Aorta (tissue), 5 donors: ENCODE measurements around the gene GBE1. TPM values are rescaled to one million over a fixed set of nuclear protein-coding genes. Genes with fewer than 3 reads are reported as not detected.

ENCODE experiments used
- ATAC-seq: fragments of 200-7000 bp; cut with Tn5 transposase; one replicate; pipeline ENCODE4 v1.9.1; 2022; ENCODE audit warnings: moderate library complexity; ENCODE audit not compliant: low FRiP score
- DNase-seq, 2 donors: peaks; one replicate each; pipeline ENCODE4 v3.0.0-alpha.2; 2020
- H3K27ac ChIP-seq, 2 donors: one replicate each; pipeline ENCODE4 v1.5.1; 2013; ENCODE audit warnings: low read length in 2 of 2, mild to moderate bottlenecking in 2 of 2, moderate library complexity in 2 of 2, control low read depth in 1 of 2, inconsistent platforms in 1 of 2, low read depth in 1 of 2
- H3K27me3 ChIP-seq, 2 donors: one replicate each; pipeline ENCODE4 v1.6.1; 2013; ENCODE audit warnings: control low read depth in 1 of 2, low read length in 1 of 2, mild to moderate bottlenecking in 1 of 2, moderate library complexity in 1 of 2; ENCODE audit not compliant: insufficient read depth in 2 of 2, control insufficient read depth in 1 of 2
- H3K36me3 ChIP-seq, 2 donors: one replicate each; pipeline ENCODE4 v1.6.1; 2013; ENCODE audit warnings: control low read depth in 1 of 2, low read length in 1 of 2, mild to moderate bottlenecking in 1 of 2; ENCODE audit not compliant: insufficient read depth in 2 of 2, control insufficient read depth in 1 of 2
- H3K4me1 ChIP-seq, 2 donors: one replicate each; pipeline ENCODE4 v1.6.1; 2013; ENCODE audit warnings: low read length in 2 of 2, control low read depth in 1 of 2, mild to moderate bottlenecking in 1 of 2, moderate library complexity in 1 of 2; ENCODE audit not compliant: insufficient read depth in 2 of 2, control insufficient read depth in 1 of 2
- H3K4me3 ChIP-seq, 2 donors: one replicate each; pipeline ENCODE4 v1.5.1; 2013; ENCODE audit warnings: low read length in 2 of 2, control low read depth in 1 of 2, mild to moderate bottlenecking in 1 of 2
- H3K9me3 ChIP-seq: one replicate; pipeline ENCODE4 v1.6.1; 2013; ENCODE audit warnings: mild to moderate bottlenecking, low read length; ENCODE audit not compliant: control insufficient read depth
- WGBS, 2 donors: extraction: QIAGEN DNeasy Blood & Tissue Kit; methylation state at CpG; one replicate each; pipeline ENCODE4 v1.1.7; 2013; 5-methylcytosine and 5-hydroxymethylcytosine counted together
- intact Hi-C, 2 donors: fragments of 100-400 bp; cut with DNase I; formaldehyde crosslinking; loops; one replicate each; pipeline versions ENCODE4 v1.14.2 to v1.15.0; 2022
- polyA plus RNA-seq, 2 donors: library from polyadenylated mRNA; stranded (reverse); fragments of 200-250 nt; gene quantifications; one replicate each; pipeline ENCODE4 v1.2.3, GENCODE V29; 2013
- total RNA-seq, 2 donors: library from RNA; stranded (reverse); fragmentation: NEBNext Ultra II Directional; extraction: Animal tissue kit (Norgen Biotek cat#: 25700); gene quantifications; one replicate each; pipeline ENCODE4 v1.2.1, GENCODE V29; 2021
- donor health status: healthy with polysubstance abuse.
- donor health status: Bipolar disorder and iron deficiency.
- donor health status: DM: no; HTN: no; CAD: no.
- donor health status: DM: no; HTN: no; CAD: no.
- donor health status: DM: yes; HTN: yes; CAD: no.

Gene GBE1
- total and polyA plus RNA-seq, 4 donors: 29.3 to 103 (median 58.0) TPM

DNA sequence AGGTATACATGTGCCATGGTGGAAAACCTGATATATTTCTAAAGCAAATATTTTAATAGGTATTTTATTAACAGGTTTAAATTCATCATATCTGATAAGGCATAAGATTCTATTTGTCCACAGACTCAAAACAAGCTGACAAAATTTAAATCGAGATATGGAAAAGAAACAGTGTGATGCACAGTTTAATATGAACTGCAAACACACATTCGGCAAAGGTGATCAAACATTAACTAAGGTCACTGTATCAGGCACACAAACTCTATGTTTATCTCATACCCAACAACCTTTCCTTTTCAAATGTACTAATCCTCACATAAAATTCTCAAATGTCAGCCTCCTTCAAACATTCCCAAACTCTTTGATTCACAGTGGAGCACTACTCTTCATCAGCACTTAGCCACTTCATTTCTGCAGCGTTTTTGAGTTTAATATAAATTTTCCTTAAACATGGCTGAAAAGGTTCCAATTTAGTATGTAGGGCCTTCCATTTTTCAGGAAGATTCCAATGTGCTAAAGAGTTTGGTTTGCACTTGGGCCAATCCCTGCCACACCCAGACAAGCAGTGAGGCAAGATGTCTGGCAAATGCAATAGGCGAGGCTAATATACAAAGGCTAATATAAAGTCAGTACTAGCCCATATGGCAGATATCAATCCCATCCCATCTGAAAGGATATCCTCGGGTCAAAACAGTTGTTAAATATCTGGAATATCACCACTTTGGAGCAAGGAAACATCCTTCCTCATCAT, 84.6 kb downstream of the GBE1 start:
- DNase-seq (no peak), ATAC-seq (no peak)
- H3K36me3 ChIP-seq: peaks cover 0 to 1% of the 10 kb centered on the region in 2 donors
- H3K9me3 ChIP-seq: no peaks in the 10 kb centered on the region
- intact Hi-C loops: no loop called here
- no peaks in the 10 kb centered on the region for H3K27me3 ChIP-seq
- no peak overlapping the region for H3K4me3 ChIP-seq
- H3K27ac ChIP-seq: no peak overlapping the region
- 92 to 96% methylated on average over 5 of the region's 5 CpGs for WGBS, 2 donors
- no peaks in the 10 kb centered on the region for H3K4me1 ChIP-seq

DNA sequence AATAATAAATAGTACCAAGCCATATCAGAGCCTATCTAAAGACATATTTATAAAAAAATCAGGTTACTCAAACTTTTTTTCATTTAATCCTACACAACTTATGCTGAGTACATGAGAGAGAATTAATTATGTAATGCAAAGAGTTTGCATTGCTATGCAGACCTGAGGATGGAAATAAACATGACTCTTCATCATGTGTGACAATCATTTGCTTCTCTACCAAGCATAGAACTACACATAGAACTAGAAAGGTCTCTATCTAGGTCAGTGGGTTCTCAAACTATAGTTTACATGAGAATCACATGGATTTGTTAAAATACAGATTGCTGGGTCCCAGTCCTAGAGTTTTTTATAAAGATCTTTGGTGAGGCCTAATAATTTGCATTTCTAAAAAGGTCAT, 86.8 kb downstream of the GBE1 start:
- Histone ChIP-seq H3K27me3 (no peaks in the 10 kb centered on the region), H3K4me3 (no peak overlapping the region), H3K27ac (no peak overlapping the region), H3K9me3 (no peaks in the 10 kb centered on the region), H3K4me1 (no peaks in the 10 kb centered on the region), H3K36me3 (no peaks in the 10 kb centered on the region)
- intact Hi-C loops: no loop called here
- DNase-seq (no peak), ATAC-seq (no peak)

DNA sequence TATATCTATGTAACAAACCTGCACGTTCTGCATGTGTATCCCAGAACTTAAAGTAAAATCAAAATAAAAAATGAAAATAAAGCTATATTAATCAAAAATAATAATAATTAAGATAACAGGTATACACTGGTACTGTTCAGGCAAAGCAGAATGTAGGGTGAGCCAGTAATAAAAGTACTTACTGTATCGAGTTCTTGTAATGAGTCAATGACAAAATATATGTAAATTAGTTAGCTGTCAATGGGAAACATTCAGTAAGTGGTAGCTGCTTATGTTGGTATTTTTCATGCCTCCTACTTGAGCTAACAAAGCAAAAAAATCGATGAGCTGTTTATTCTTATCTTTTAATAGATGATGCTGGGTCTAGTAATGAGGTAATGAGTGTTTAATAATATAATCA, 93.2 kb downstream of the GBE1 start:
- Histone ChIP-seq H3K36me3 (no peaks in the 10 kb centered on the region), H3K9me3 (no peaks in the 10 kb centered on the region), H3K4me3 (no peak overlapping the region), H3K27ac (no peak overlapping the region), H3K27me3 (no peaks in the 10 kb centered on the region), H3K4me1 (no peaks in the 10 kb centered on the region)
- DNase-seq: no peak
- intact Hi-C loops: loop anchor here (5.0 to 10.0 kb wide), 3 partner anchors 97 to 467 kb away; partner anchors contain the start of gene GBE1 (in 1 of the 2)
- ATAC-seq: no peak
- 92% methylated on average over 3 of the region's 3 CpGs for WGBS, 2 donors

DNA sequence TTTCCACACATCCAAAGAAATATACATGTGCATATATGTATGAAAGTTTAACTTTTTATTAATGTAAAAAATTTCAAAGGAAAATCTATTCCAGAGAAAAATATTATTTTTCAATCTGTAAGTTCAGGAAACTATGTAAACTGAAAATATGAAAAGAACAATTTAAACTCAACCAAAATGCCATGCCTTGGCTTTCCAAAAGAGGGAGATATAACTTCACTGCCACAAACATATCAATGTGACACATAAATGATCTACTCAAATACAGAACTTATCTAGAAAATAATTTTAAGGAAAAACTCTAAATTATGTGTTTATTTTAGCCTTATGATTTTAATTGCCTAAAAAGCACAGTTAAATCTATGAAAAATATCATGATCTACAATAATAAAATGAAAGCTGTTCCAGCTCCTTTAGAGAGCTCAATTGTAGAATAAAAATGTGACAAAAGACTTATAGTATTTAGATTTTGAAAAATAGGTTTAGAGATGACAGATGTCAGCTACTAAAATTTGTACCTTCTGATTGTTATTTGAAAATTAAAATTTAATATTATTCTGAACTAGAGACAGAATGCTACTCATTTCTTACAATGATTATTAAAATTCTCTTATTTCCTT, 94.8 kb downstream of the GBE1 start:
- Histone ChIP-seq H3K4me1 (no peaks in the 10 kb centered on the region), H3K27ac (no peak overlapping the region), H3K4me3 (no peak overlapping the region), H3K36me3 (no peaks in the 10 kb centered on the region), H3K9me3 (no peaks in the 10 kb centered on the region), H3K27me3 (no peaks in the 10 kb centered on the region)
- ATAC-seq (no peak), DNase-seq (no peak)
- intact Hi-C loops: loop anchor here (5.0 to 10.0 kb wide), 3 partner anchors 98 to 468 kb away; partner anchors contain the start of gene GBE1 (in 1 of the 2)

DNA sequence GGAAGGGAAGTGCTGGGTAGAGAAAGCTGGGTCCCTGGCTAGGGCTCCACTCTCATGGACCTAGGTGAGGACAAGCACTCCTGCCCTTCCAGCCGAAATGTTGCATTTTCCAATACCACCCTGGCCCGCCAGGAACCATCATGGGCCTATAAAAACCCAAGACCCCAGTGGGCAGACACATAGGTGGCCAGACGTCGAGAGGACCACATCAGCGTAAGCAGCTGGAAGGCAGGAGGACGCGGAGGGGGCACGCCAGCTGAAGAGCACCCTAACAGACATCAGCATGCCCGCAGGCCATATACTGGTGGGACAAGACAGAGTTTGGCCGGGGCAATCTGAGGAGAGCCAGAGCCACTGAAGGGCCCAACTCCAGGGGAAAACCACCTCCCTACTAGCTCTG, 98.3 kb downstream of the GBE1 start:
- Histone ChIP-seq H3K4me1 (peaks cover 2 to 3% of the 10 kb centered on the region in 2 donors), H3K36me3 (no peaks in the 10 kb centered on the region), H3K27me3 (no peaks in the 10 kb centered on the region), H3K4me3 (no peak overlapping the region), H3K9me3 (no peaks in the 10 kb centered on the region), H3K27ac (no peak overlapping the region)
- ATAC-seq (no peak), DNase-seq (no peak)
- intact Hi-C loops: loop anchor here (10.0 kb wide), 2 partner anchors 102 to 472 kb away; partner anchors contain the start of gene GBE1 (in 1 of the 2)
- WGBS, 2 donors: 97 to 98% methylated on average over 10 of the region's 10 CpGs

DNA sequence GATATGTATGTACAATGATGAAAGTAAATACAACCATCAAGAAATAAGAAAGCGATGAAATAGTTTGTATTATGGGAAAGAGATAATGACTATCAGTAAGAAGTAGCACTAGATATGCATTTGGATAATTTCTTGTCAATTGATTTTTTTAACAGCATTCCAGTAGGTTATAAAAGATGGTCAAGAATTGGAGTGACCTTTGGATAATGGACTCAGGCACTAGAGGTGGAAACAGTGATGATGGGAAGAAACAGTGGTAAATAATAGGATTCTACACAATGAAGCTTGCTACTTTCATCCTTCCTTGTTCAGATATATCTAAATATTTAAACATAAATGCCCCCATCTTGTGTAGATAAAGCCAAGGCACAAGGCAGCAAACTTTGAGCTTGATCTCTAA, 101.4 kb downstream of the GBE1 start:
- intact Hi-C loops: loop anchor here (10.0 kb wide), 2 partner anchors 105 to 475 kb away; partner anchors contain the start of gene GBE1 (in 1 of the 2)
- no peak for ATAC-seq
- WGBS, 2 donors: 98 to 100% methylated on average over 1 of the region's 1 CpG
- Histone ChIP-seq H3K27ac (no peak overlapping the region), H3K27me3 (no peaks in the 10 kb centered on the region), H3K9me3 (no peaks in the 10 kb centered on the region), H3K36me3 (no peaks in the 10 kb centered on the region), H3K4me1 (peaks cover 2 to 3% of the 10 kb centered on the region in 2 donors), H3K4me3 (no peak overlapping the region)
- DNase-seq: no peak

DNA sequence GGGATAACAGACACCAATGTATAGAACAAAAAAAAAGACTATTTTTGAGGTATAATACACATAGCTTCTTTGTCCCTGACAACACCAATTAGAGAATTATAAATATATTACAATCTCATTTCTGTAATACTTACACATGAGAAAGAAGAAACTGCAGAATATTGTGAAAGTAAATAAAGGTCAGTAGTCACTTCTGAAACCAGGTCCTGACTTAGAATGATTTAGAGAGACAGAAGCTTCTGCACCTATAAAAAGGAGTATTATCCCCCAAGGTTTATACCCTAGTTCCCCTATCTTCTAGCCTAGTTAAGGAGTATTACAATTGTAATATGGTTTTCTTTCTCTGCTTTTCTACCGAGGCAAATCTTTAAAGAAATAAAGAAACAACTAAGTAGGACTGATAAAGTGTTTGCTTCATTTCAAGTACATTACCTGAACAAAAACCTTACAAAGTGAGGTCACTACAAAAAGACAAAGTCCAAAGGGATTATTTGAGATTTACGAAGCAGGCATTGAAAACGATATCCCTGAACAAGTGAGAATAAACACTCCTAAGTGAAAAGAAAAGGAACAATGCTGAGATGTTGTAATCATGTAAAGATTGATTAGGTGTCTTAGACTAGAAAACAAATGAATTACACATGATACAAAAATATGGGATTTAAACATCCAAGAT, 103.0 kb downstream of the GBE1 start:
- intact Hi-C loops: no loop called here
- H3K4me3 ChIP-seq: no peak overlapping the region
- WGBS, 2 donors: 69 to 81% methylated on average over 3 of the region's 3 CpGs
- no peaks in the 10 kb centered on the region for H3K36me3 ChIP-seq
- no peaks in the 10 kb centered on the region for H3K27me3 ChIP-seq
- H3K27ac ChIP-seq: no peak overlapping the region
- peaks cover 2 to 3% of the 10 kb centered on the region in 2 donors for H3K4me1 ChIP-seq
- no peaks in the 10 kb centered on the region for H3K9me3 ChIP-seq
- DNase-seq: no peak
- ATAC-seq: no peak

DNA sequence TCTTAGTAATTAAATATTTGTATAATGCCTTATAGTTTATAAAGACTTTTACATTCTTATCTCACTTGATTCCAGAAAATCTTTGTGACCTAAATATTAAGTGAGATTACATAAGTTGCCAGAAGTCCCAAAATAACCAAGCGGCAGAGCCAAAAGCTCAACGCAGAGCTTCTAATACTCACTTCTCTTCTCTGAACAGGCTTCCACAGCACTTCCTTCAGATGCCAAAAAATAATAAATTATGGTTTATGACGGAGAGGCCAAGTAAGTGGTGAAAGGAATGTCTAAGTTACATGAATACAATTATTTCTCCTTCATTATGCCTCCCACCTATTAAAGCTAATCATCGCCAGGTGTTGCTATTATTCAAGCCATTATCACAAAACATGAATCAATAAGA, 110.3 kb downstream of the GBE1 start:
- intact Hi-C loops: no loop called here
- Histone ChIP-seq H3K36me3 (no peaks in the 10 kb centered on the region), H3K4me3 (no peak overlapping the region), H3K9me3 (no peaks in the 10 kb centered on the region), H3K27ac (no peak overlapping the region), H3K27me3 (no peaks in the 10 kb centered on the region), H3K4me1 (peaks cover 2 to 8% of the 10 kb centered on the region in 2 donors)
- ATAC-seq (no peak), DNase-seq (no peak)
- WGBS, 2 donors: 32 to 40% methylated on average over 4 of the region's 4 CpGs
